GM12874 (cell line): ENCODE measurements around the gene DRGX.
A peak's percentile ranks its signal among the peaks of the same experiment; 100 is the strongest.

ENCODE experiments used
- TF ChIP-seq, protein P1 (sequence below): IDR thresholded peaks from 2 replicates; pipeline ENCODE4 v1.5.1; 2011; ENCODE audit warnings: low read depth, mild to moderate bottlenecking, control low read depth, low read length, moderate library complexity; ENCODE audit not compliant: insufficient read depth

The DRGX gene

GRCh38 chr10:49415109-49415508, 19.2 kb upstream of the DRGX start:
- TF ChIP-seq, protein P1, sequence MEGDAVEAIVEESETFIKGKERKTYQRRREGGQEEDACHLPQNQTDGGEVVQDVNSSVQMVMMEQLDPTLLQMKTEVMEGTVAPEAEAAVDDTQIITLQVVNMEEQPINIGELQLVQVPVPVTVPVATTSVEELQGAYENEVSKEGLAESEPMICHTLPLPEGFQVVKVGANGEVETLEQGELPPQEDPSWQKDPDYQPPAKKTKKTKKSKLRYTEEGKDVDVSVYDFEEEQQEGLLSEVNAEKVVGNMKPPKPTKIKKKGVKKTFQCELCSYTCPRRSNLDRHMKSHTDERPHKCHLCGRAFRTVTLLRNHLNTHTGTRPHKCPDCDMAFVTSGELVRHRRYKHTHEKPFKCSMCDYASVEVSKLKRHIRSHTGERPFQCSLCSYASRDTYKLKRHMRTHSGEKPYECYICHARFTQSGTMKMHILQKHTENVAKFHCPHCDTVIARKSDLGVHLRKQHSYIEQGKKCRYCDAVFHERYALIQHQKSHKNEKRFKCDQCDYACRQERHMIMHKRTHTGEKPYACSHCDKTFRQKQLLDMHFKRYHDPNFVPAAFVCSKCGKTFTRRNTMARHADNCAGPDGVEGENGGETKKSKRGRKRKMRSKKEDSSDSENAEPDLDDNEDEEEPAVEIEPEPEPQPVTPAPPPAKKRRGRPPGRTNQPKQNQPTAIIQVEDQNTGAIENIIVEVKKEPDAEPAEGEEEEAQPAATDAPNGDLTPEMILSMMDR: no peak

DNA sequence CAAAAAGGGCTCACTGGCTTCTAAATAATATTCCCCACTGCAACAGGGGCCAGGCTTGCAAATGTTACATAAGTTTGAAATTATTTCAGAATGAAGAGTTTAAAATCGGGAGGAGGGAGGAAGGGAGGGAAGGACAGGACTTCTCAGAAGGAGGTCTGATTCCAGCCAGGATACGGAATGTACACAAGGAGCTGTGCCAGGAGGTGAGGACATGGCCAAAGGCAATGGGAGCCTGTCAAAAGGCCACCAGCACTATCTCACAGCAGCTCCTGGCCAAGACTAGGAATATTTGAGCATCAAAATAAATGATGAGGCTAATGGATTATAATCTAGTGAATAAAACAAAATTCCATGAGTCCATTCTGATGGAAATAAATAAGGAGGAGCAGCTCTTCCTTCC, 18.6 kb upstream of the DRGX start:
- TF ChIP-seq, protein P1: no peak

DNA sequence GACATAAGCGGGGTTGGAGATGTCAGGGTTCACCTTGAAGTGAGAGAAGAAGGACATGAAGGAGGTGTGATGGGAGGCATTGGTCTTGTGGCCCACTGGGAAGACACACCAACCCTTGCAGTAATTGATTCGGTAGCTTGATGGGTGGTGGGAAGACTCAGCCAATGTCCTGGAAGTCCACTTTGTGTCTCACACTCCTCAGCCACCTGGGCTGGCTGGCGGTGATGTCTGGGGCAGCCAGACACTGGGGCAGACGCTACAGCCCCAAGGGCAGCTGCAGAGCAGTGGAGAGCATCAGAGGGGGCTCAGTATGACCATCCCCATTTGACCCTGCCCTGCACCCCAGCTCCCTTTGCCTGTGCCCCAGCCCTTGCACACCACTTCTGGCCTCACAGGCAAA, 16.7 kb upstream of the DRGX start:
- TF ChIP-seq, protein P1: no peak

- TF ChIP-seq, protein P1: no peak
Observed at GRCh38 chr10:49410365-49411074, 14.6 kb upstream of the DRGX start.

- TF ChIP-seq, protein P1: no peak
Observed at GRCh38 chr10:49409755-49410154, 13.9 kb upstream of the DRGX start.

DNA sequence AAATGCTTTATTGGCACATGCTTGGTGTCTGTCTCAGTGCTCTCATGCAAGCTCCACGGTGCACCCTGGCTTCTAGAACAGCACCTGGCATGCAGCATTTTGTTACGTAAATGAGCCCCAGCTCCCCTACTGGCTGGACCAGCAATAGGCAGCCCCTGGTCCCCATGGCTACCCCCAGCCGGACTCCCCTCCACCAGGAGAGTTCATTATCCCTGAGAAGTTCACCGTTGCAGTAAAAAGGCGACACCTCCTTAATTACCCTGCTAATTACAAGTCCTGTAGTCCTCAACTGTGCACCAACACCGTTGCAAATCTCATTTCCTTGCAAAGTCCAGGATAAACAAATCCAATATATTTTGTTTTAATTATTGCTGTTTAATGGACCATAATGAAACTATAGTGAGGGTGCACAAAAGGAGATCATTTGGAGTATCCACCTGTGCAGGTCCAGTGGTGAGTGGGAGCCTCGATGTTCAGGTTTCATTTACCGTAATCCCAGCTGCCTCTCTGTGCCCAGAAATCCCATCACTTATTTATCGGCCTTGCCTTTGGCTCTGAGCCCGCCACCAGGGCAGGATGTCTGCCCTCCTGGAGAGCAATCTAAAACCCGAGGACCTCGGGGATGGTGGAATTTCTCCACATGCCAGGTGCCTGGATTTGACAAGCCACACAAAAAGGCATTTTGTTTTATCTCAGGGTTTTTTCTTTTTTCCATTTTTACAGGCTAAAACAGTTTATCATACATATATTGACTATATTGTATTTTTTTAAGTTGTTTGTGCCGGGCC, 12.8 kb upstream of the DRGX start:
- TF ChIP-seq, protein P1: peak; percentile 57

DNA sequence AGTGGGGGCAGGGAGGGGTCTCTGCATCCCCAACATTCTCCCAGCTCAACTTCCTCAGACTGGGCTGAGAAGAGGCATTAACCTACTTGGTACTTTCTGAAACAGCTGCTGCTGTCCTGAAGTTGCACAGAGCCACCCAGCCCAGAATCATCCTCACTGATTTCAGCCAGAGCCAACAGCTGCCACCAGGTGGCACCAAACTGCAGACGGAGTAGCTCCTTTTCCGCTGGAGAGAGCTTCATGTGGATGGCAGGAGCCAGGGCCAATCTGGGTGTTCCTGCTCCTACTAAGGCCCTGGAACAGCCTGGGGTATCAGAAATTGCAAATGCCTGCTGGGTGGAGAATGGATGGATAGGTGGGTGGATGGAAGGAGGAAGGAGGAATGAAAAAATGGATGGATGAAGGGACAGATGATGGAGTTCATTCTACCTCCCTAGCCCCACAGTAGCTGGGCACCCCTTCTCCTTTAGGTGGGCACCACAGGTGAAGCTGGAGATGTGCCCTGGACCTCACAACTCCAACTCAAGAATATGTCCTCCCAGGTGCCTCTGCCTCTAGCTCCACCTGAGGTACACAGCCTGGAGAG, 11.8 kb upstream of the DRGX start:
- TF ChIP-seq, protein P1: peak; percentile 90
